GM12878 (cell line): ENCODE measurements around the gene ASTL. TPM values are rescaled to one million over a fixed set of nuclear protein-coding genes. Genes with fewer than 3 reads are reported as not detected.

ENCODE experiments used
- ATAC-seq: fragments of 200-7000 bp; cut with Tn5 transposase; 3 replicates; pipeline ENCODE4 v1.9.1; 2020; ENCODE audit warnings: mild to moderate bottlenecking, moderate library complexity
- BruUV-seq: library from RNA; stranded (reverse); fragments of 400-500 nt; replicated peaks from 2 replicates; lab custom pipeline; 2021; lab: Mats Ljungman, UMichigan
- CTCF ChIA-PET: fragments of 300-600 bp; sonication (Branson Sonifier 250); formaldehyde crosslinking; extraction: SDS; loops from one replicate; lab custom pipeline; 2021; ENCODE audit warnings: inconsistent platforms; lab: Yijun Ruan, JAX
- POLR2A ChIA-PET: fragments of 350-600 bp; formaldehyde crosslinking; extraction: SDS; loops from one replicate; lab custom pipeline; 2021; ENCODE audit warnings: inconsistent platforms; lab: Charles Lee
- RAD21 ChIA-PET: fragments of 300-600 bp; sonication (Branson Sonifier 250); formaldehyde crosslinking; loops from one replicate; lab custom pipeline; 2023; ENCODE audit warnings: antibody characterized with exemption; ENCODE audit not compliant: unreplicated experiment; lab: Charles Lee
- SMC1A ChIA-PET: fragments of 300-600 bp; sonication (Branson Sonifier 250); formaldehyde crosslinking; loops from one replicate; lab custom pipeline; 2023; ENCODE audit not compliant: unreplicated experiment, uncharacterized antibody; lab: Charles Lee
- DNase-seq: peaks from one replicate; pipeline ENCODE4 v3.0.0-alpha.2; 2011; ENCODE audit warnings: low read depth, low spot score
- FAIRE-seq: peaks from 3 replicates; lab custom pipeline; 2011; peaks lifted over from hg19 to GRCh38; lab: Jason Lieb, UNC
- H2AFZ ChIP-seq: 2 replicates; pipeline ENCODE4 v1.6.0; 2011; ENCODE audit warnings: low read depth, low read length, control low read depth; ENCODE audit not compliant: control insufficient read depth
- H3K27ac ChIP-seq: 2 replicates; pipeline ENCODE4 v1.5.1; 2011; ENCODE audit warnings: control low read depth; ENCODE audit not compliant: control insufficient read depth, insufficient read depth
- H3K27me3 ChIP-seq, 2 experiments: replicated peaks in 1 of 2; 2 replicates each; pipeline versions ENCODE4 v1.6.0 to v1.6.1; 2011; ENCODE audit warnings: low read length in 1 of 2; ENCODE audit not compliant: control insufficient read depth in 2 of 2, insufficient read depth in 2 of 2
- H3K36me3 ChIP-seq, 2 experiments: 2 replicates each; pipeline ENCODE4 v1.5.1; 2011; ENCODE audit warnings: low read length in 1 of 2; ENCODE audit not compliant: control insufficient read depth in 2 of 2, insufficient read depth in 2 of 2
- H3K4me1 ChIP-seq: 2 replicates; pipeline ENCODE4 v1.6.1; 2011; ENCODE audit warnings: mild to moderate bottlenecking, low read length, moderate library complexity, mixed read lengths; ENCODE audit not compliant: control insufficient read depth, insufficient read depth
- H3K4me2 ChIP-seq: 2 replicates; pipeline ENCODE4 v1.6.0; 2011; ENCODE audit warnings: control low read depth; ENCODE audit not compliant: control insufficient read depth, insufficient read depth
- H3K4me3 ChIP-seq: fragments of 200-600 bp; sonication (generic); 2 replicates; pipeline ENCODE4 v1.5.1; 2016
- H3K79me2 ChIP-seq: 2 replicates; pipeline ENCODE4 v1.6.0; 2011; ENCODE audit warnings: low read length; ENCODE audit not compliant: control insufficient read depth, insufficient read depth
- H3K9ac ChIP-seq: 2 replicates; pipeline ENCODE4 v1.8.0; 2011; ENCODE audit warnings: low read length, control low read depth, mixed read lengths; ENCODE audit not compliant: control insufficient read depth, insufficient read depth
- H3K9me3 ChIP-seq: replicated peaks from 3 replicates; pipeline ENCODE4 v1.5.1; 2011; ENCODE audit warnings: mild to moderate bottlenecking, low read length; ENCODE audit not compliant: control insufficient read depth, insufficient read depth
- H4K20me1 ChIP-seq: 2 replicates; pipeline ENCODE4 v1.6.0; 2011; ENCODE audit not compliant: control insufficient read depth, insufficient read depth
- CEBPB ChIP-seq, 2 experiments: fragments of 150-350 bp in 1 of 2; IDR thresholded peaks; 2 replicates each; pipeline ENCODE4 v1.6.1; 2012 to 2014; ENCODE audit warnings: low read depth in 2 of 2, low read length in 2 of 2, borderline replicate concordance in 1 of 2, inconsistent platforms in 1 of 2
- CREB1 ChIP-seq: IDR thresholded peaks from 2 replicates; pipeline ENCODE4 v1.6.1; 2012; ENCODE audit warnings: low read depth, mild to moderate bottlenecking, inconsistent platforms
- EGR1 ChIP-seq, 2 experiments: IDR thresholded peaks; 1 replicate in 1 of 2; 2 replicates in 1 of 2; pipeline ENCODE4 v1.6.1; 2011 to 2012; ENCODE audit warnings: low read depth in 2 of 2, low read length in 2 of 2, borderline replicate concordance in 1 of 2, mild to moderate bottlenecking in 1 of 2, moderate library complexity in 1 of 2
- ETV6 ChIP-seq, 2 experiments: fragments of 450-650 bp in 1 of 2; IDR thresholded peaks in 1 of 2; conservative IDR thresholded peaks in 1 of 2; 2 replicates each; pipeline ENCODE4 v1.6.1; 2014; ENCODE audit warnings: antibody characterized with exemption in 1 of 2, borderline replicate concordance in 1 of 2, low read depth in 1 of 2, mild to moderate bottlenecking in 1 of 2, moderate library complexity in 1 of 2
- FOS ChIP-seq: IDR thresholded peaks from 3 replicates; pipeline ENCODE4 v1.6.1; 2011; ENCODE audit warnings: borderline replicate concordance; ENCODE audit not compliant: insufficient read length; ENCODE audit errors: extremely low read depth
- HCFC1 ChIP-seq: fragments of 150-350 bp; IDR thresholded peaks from 2 replicates; pipeline ENCODE4 v1.6.1; 2014; ENCODE audit warnings: low read length
- HDAC2 ChIP-seq: fragments of 200-600 bp; sonication (generic); IDR thresholded peaks from 2 replicates; pipeline ENCODE4 v1.6.1; 2017
- IKZF2 ChIP-seq, 2 experiments: fragments of 450-650 bp; IDR thresholded peaks; 2 replicates each; pipeline ENCODE4 v1.6.1; 2017; ENCODE audit warnings: mild to moderate bottlenecking in 2 of 2, moderate library complexity in 2 of 2
- PBX3 ChIP-seq: IDR thresholded peaks from 2 replicates; pipeline ENCODE4 v1.6.1; 2011; ENCODE audit warnings: mild to moderate bottlenecking, low read depth, low read length, moderate library complexity; ENCODE audit not compliant: insufficient replicate concordance
- RBBP5 ChIP-seq: fragments of 200-600 bp; sonication (generic); conservative IDR thresholded peaks from 2 replicates; pipeline ENCODE4 v1.6.1; 2016
- SP1 ChIP-seq: IDR thresholded peaks from one replicate; pipeline ENCODE4 v1.6.1; 2011; ENCODE audit warnings: low read depth, low read length
- SUZ12 ChIP-seq: fragments of 200-600 bp; sonication (generic); IDR thresholded peaks from one replicate; pipeline ENCODE4 v1.6.1; 2018; ENCODE audit warnings: antibody characterized with exemption, mild to moderate bottlenecking; ENCODE audit not compliant: unreplicated experiment
- TCF12 ChIP-seq: IDR thresholded peaks from 2 replicates; pipeline ENCODE4 v1.6.1; 2011; ENCODE audit warnings: low read depth, mild to moderate bottlenecking, low read length
- WGBS: methylation state at CpG from one replicate; pipeline ENCODE4 v1.1.6; 2016; ENCODE audit warnings: low lambda C conversion rate; ENCODE audit not compliant: insufficient replicate concordance, insufficient coverage; ENCODE audit errors: missing lambda C conversion rate; 5-methylcytosine and 5-hydroxymethylcytosine counted together
- in situ Hi-C: fragments of 300-500 bp; cut with MboI; formaldehyde crosslinking; loops from 9 replicates; pipeline ENCODE4 v1.14.3; 2018; ENCODE audit warnings: mixed read lengths
- intact Hi-C: fragments of 100-400 bp; cut with micrococcal nuclease; formaldehyde crosslinking; loops from one replicate; pipeline ENCODE4 v1.14.2; 2022; ENCODE audit not compliant: unreplicated experiment
- polyA plus RNA-seq, 11 experiments: library from polyadenylated mRNA; depleted of rRNA in 4 of 11; unstranded in 6 of 11; stranded (reverse) in 5 of 11; fragments of >200 nt; fragmentation: Nextera tagmentation in 4 of 11; fragmentation: Illumina TruSeq in 1 of 11; extraction: Ambion mirVana in 4 of 11; extraction: Trizol in 1 of 11; gene quantifications; 1 replicate in 1 of 11; 2 replicates in 10 of 11; pipeline versions ENCODE4 v1.2.1 to v1.2.3, GENCODE V29; 2011 to 2016; ENCODE audit warnings: inconsistent platforms in 2 of 11, missing spikeins in 2 of 11, low read depth in 1 of 11
- total RNA-seq, 4 experiments: library from RNA; depleted of rRNA in 3 of 4; stranded (reverse); fragments of >200 nt in 3 of 4; fragmentation: Illumina TruSeq in 1 of 4; extraction: Trizol in 1 of 4; gene quantifications; 2 replicates each; pipeline versions ENCODE4 v1.2.1 to v1.2.3, GENCODE V29; 2013 to 2021

ASTL gene
- total and polyA plus RNA-seq, 10 of the 15 experiments (the other 5 are each of a cell fraction or from before 2014, with no cell fraction given), result 0.18 to 1.0 (median 0.38) TPM; not detected in 4

GRCh38 chr2:96088340-96089335 is 49.7 kb downstream of the ASTL start:
- FAIRE-seq (no peak), ATAC-seq (no peak), DNase-seq (no peak)
- ChIA-PET POLR2A (no interaction called here), RAD21 (no interaction called here), CTCF (interaction anchor here (1.6 kb wide), 1 partner anchor 96 kb away, joined by 4 read pairs; no protein-coding TSS in a partner anchor), SMC1A (no interaction called here)
- BruUV-seq, result no TSS peak
- Histone ChIP-seq H3K79me2 (no peaks in the 10 kb centered on the region), H3K9ac (no peak overlapping the region), H3K36me3 (no peaks in the 10 kb centered on the region), H3K27ac (no peak overlapping the region), H3K4me2 (no peak overlapping the region), H3K4me3 (no peak overlapping the region), H3K4me1 (no peaks in the 10 kb centered on the region), H3K9me3 (no peaks in the 10 kb centered on the region), H4K20me1 (no peaks in the 10 kb centered on the region), H2AFZ (no peak overlapping the region), H3K27me3 (no peaks in the 10 kb centered on the region; a peak in 1 of 4 replicates)
- in situ Hi-C loops, result no loop called here
- intact Hi-C loops, result no loop called here
- TF ChIP-seq SUZ12 (no peak), HCFC1 (no peak)
- WGBS, result 29% methylated on average over 18 of the region's 19 CpGs

GRCh38 chr2:96087130-96087529 is 51.2 kb downstream of the ASTL start:
- SMC1A ChIA-PET, result no interaction called here
- 0% methylated on average over 2 of the region's 2 CpGs for WGBS
- H3K27me3 ChIP-seq, result no peaks in the 10 kb centered on the region; a peak in 1 of 4 replicates

More at GRCh38 chr2:96087130-96087529, 51.2 kb downstream of the ASTL start:
- FAIRE-seq, result no peak
- Histone ChIP-seq H4K20me1 (no peaks in the 10 kb centered on the region), H3K79me2 (no peaks in the 10 kb centered on the region), H3K36me3 (no peaks in the 10 kb centered on the region), H2AFZ (no peak overlapping the region), H3K4me3 (no peak overlapping the region), H3K4me1 (no peaks in the 10 kb centered on the region), H3K9ac (no peak overlapping the region), H3K27ac (no peak overlapping the region), H3K4me2 (no peak overlapping the region), H3K9me3 (no peaks in the 10 kb centered on the region)
- ChIA-PET CTCF (interaction anchor here (1.2 to 1.6 kb wide), 3 partner anchors 24 to 95 kb away, joined by 3 to 4 read pairs (median 3); no protein-coding TSS in a partner anchor), RAD21 (no interaction called here), POLR2A (no interaction called here)
- TF ChIP-seq EGR1 (IDR thresholded peaks at IDR 0.05; ENCODE audit: borderline replicate concordance in 1 of 2, low read depth in 2 of 2, low read length in 2 of 2) (no peak), SP1 (no peak), CREB1 (no peak), ETV6 (conservative IDR thresholded peaks at IDR 0.05 in 1 of 2, IDR thresholded peaks at IDR 0.05 in 1 of 2; ENCODE audit: borderline replicate concordance in 1 of 2, low read depth in 1 of 2) (no peak), FOS (no peak), TCF12 (no peak), HDAC2 (no peak), PBX3 (no peak), RBBP5 (no peak), IKZF2 (IDR thresholded peaks at IDR 0.05) (no peak), CEBPB (IDR thresholded peaks at IDR 0.05; ENCODE audit: borderline replicate concordance in 1 of 2, low read depth in 2 of 2, low read length in 2 of 2) (no peak)
- no peak for DNase-seq
- no peak for ATAC-seq
- intact Hi-C loops, result no loop called here
- in situ Hi-C loops, result no loop called here
- BruUV-seq, result no TSS peak
